Uterus (tissue), 4 donors: ENCODE results near the gene RANBP3. TPM values are rescaled to one million over a fixed set of nuclear protein-coding genes. Genes with fewer than 3 reads are reported as not detected.
"Not testable (repeated sequence)": the region's sequence is repeated elsewhere in the genome, so short reads cannot be mapped to it uniquely, and the experiment has no call there.

ENCODE experiments used
- DNase-seq, 2 donors: peaks; one replicate each; pipeline ENCODE4 v3.0.0-alpha.2; 2019 to 2020
- H3K27ac ChIP-seq, 2 donors: fragments of 200-600 bp; sonication (generic); 1 replicate in 1 of 2; 2 replicates in 1 of 2; pipeline ENCODE4 v1.5.1; 2016 to 2018
- H3K27me3 ChIP-seq, 2 donors: fragments of 200-600 bp; sonication (generic); one replicate each; pipeline ENCODE4 v1.5.1; 2018 to 2019; ENCODE audit warnings: control low read depth in 1 of 2
- H3K36me3 ChIP-seq, 2 donors: fragments of 200-600 bp; sonication (generic); one replicate each; pipeline ENCODE4 v1.5.1; 2019; ENCODE audit warnings: control low read depth in 1 of 2
- H3K4me1 ChIP-seq, 2 donors: fragments of 200-600 bp; sonication (generic); one replicate each; pipeline ENCODE4 v1.5.1; 2018 to 2019; ENCODE audit warnings: control low read depth in 1 of 2
- H3K4me3 ChIP-seq, 2 donors: fragments of 200-600 bp; sonication (generic); 1 replicate in 1 of 2; 2 replicates in 1 of 2; pipeline ENCODE4 v1.5.1; 2018 to 2019; ENCODE audit warnings: mild to moderate bottlenecking in 1 of 2
- H3K9me3 ChIP-seq, 2 donors: fragments of 200-600 bp; sonication (generic); one replicate each; pipeline ENCODE4 v1.5.1; 2019; ENCODE audit warnings: control low read depth in 1 of 2
- POLR2A ChIP-seq, 2 donors: fragments of 450-650 bp; IDR thresholded peaks; one replicate each; pipeline ENCODE4 v1.6.1; 2016; ENCODE audit warnings: antibody characterized with exemption in 2 of 2, mild to moderate bottlenecking in 1 of 2, moderate library complexity in 1 of 2
- intact Hi-C: fragments of 100-400 bp; cut with DNase I; formaldehyde crosslinking; loops from one replicate; pipeline ENCODE4 v1.15.1; 2023; ENCODE audit warnings: low total_unique reads
- total RNA-seq, 4 donors: library from RNA; depleted of rRNA in 3 of 4; stranded (reverse); fragments of >200 nt in 3 of 4; gene quantifications; one replicate each; pipeline versions ENCODE4 v1.1.0 to v1.2.4, GENCODE V29; 2014 to 2023
- TF ChIP-seq, protein P1 (sequence below), 4 experiments: fragments of 200-600 bp in 2 of 4; fragments of 450-650 bp in 2 of 4; sonication (generic) in 2 of 4; IDR thresholded peaks; one replicate each; pipeline ENCODE4 v1.5.1; 2016 to 2019; ENCODE audit warnings: antibody characterized with exemption in 4 of 4, mild to moderate bottlenecking in 2 of 4, moderate library complexity in 1 of 4
- donor health status: DM: yes; HTN: yes; CAD: no.

The RANBP3 gene
- total RNA-seq, 4 donors from 2014 or later, result 40.9 to 98.1 (median 48.5) TPM

DNA sequence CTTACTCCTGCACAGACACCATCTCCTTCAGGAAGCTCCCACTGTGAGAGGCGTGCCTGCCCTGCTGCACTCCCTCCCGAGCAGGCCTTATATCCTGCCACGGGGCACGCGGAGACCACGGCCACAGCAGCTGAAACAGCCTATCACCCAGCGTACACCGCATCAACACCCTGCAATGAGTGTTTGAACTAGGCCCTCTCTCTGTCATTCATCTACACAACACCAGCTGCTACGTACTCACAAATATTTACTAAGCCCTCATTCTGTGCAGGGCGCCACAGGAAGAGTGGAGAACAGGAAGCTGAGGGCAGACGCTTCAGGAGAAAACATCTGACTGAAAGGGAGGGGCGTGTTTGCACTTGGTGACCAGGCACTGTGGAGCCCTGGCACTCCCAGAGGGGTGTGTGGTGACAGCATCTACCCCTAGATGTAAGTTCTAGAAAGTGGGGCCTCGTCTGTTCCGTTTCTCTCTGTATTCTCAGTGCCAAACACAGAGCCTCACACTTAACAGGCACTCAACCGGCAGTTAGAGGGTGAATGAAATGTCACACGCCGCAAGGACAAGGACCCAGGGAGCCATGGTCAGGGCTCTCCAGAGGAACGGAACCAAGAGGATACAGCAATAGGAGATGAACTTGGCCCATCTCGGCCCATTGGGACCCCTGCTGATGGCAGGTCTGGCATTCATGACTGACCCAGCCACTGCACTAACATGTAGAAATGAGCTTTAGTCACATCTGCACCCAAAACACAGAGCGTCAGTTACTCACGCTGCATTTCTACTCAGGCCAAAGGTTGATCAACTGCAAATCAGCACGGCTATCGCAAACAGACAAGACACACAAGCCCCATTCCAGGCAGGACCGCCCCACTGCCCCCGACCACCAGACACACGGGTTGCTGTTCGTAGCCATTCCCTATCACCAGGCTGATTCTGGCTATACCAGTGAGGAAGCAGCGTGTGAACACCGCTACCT is 15.7 kb downstream of the RANBP3 start:
- no peak for DNase-seq
- Histone ChIP-seq H3K27ac (peak overlapping the region in 1 of 2 donors; percentile 31), H3K27me3 (no peaks in the 10 kb centered on the region), H3K4me1 (peaks cover 0 to 12% of the 10 kb centered on the region in 2 donors), H3K36me3 (no peaks in the 10 kb centered on the region), H3K9me3 (no peaks in the 10 kb centered on the region), H3K4me3 (no peak overlapping the region)
- TF ChIP-seq POLR2A (IDR thresholded peaks at IDR 0.05), result no peak
- TF ChIP-seq, protein P1, sequence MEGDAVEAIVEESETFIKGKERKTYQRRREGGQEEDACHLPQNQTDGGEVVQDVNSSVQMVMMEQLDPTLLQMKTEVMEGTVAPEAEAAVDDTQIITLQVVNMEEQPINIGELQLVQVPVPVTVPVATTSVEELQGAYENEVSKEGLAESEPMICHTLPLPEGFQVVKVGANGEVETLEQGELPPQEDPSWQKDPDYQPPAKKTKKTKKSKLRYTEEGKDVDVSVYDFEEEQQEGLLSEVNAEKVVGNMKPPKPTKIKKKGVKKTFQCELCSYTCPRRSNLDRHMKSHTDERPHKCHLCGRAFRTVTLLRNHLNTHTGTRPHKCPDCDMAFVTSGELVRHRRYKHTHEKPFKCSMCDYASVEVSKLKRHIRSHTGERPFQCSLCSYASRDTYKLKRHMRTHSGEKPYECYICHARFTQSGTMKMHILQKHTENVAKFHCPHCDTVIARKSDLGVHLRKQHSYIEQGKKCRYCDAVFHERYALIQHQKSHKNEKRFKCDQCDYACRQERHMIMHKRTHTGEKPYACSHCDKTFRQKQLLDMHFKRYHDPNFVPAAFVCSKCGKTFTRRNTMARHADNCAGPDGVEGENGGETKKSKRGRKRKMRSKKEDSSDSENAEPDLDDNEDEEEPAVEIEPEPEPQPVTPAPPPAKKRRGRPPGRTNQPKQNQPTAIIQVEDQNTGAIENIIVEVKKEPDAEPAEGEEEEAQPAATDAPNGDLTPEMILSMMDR (IDR thresholded peaks at IDR 0.05), result no peak
- intact Hi-C loops, result no loop called here

DNA sequence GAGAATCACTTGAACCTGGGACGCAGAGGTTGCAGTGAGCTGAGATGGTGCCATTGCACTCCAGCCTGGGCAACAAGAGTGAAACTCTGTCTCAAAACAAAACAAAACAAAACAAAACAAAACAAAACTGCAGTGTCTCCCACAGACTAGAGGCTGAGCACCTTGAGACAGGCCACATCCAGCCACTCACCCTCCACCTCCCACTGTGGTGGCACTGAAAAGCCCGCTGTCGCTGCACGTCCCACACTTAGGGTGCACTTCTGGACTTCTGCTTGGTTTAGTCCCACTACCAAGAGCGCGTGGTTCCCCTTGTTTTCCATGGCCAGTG is 16.3 kb downstream of the RANBP3 start:
- Histone ChIP-seq H3K27ac (peak overlapping the region in 1 of 2 donors; percentile 31), H3K4me1 (peaks cover 0 to 12% of the 10 kb centered on the region in 2 donors)
- intact Hi-C loops, result not testable (repeated sequence)

DNA sequence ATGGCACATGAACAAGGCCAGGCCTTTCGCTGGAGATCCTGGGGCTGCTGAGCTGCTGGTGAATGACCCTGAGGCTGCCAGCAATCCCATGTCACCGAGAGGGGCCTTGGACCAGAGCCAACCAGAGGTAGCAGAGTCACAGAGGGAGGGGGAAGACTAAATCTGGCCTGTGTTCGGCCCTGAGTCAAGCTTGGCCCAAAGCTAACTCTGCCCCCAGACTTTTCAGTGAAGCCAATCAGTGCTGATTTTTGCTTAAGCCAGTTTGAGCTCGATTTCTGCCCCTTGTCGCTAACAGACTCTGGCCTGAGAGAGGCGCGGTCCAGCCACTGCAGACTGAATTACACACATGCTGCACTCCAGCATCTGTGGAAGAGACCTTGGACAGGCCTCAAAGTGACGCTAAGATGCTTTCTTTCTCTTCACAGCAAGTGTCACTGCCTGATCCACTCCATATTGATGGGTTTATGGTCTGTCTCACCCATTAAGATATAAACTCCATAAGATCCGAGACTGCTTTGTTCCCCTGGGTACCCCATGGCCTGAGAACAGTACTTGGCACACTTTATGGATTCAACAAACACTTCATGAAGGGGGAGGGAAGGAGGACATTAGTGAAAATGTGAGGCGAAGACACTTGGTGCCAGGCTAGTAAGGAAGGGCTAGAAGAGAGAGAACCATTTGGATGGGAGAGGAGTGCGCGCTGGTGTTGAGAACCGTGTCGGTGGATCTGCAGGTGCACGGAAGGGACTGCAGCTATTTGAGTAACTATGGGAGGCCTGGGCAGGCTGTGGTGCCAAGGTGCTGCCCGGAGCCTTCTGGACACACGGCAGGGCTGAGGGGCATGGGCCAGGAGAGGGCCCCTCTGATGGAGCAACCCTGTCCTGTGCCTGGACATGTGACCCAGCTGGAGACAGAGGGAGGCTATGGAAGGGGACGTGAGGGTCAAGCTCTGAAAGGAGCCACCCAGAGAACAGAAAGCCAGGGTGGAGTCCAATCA is 17.6 kb downstream of the RANBP3 start:
- no peak for DNase-seq
- Histone ChIP-seq H3K9me3 (no peaks in the 10 kb centered on the region), H3K27ac (no peak overlapping the region), H3K27me3 (no peaks in the 10 kb centered on the region), H3K4me3 (no peak overlapping the region), H3K4me1 (peaks cover 4 to 12% of the 10 kb centered on the region in 2 donors), H3K36me3 (no peaks in the 10 kb centered on the region)
- TF ChIP-seq, protein P1 (IDR thresholded peaks at IDR 0.05), result no peak
- no peak for TF ChIP-seq POLR2A (IDR thresholded peaks at IDR 0.05)
- intact Hi-C loops, result no loop called here

More for the DNA sequence above, 16.3 kb downstream of the RANBP3 start:
- DNase-seq, H3K36me3 ChIP-seq, H3K9me3 ChIP-seq, H3K27me3 ChIP-seq, H3K4me3 ChIP-seq: not testable (repeated sequence)

DNA sequence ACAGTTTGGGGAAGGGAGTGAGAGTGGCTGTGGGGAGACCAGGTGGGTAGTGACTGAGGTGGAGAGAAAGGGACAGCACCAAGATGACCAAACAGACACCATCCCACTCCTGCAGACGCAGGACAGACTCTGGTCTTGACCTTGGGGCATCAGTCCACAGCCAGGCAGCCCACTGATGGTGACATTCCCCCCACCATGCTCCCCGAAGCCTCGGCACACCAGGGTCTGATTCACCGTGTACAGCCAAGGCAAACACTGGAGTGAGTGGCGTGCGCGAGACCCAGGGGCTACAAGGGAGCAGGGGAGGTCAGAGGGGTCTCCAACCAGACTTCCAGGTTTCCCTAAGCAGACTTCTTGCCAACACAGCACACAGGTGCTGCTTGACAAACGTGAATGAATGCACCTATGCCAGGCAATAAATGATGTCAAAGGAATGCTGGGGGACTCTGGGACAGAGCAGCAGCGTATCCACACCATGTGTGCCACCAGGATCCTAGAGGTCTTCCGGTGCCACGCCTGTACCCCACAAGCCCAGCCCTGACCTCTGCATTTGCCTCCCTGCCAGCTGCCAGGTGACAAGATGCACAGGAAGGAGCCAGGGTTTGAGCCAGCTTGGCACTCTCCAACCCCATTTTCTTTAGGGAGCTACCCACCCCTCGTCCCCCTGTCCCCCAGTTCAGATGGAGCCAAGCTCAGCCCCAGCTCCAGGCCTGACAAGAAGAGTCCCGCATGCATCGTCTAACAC is 18.5 kb downstream of the RANBP3 start:
- Histone ChIP-seq H3K4me3 (no peak overlapping the region), H3K27ac (no peak overlapping the region), H3K36me3 (no peaks in the 10 kb centered on the region), H3K27me3 (no peaks in the 10 kb centered on the region), H3K9me3 (no peaks in the 10 kb centered on the region), H3K4me1 (peaks cover 4 to 12% of the 10 kb centered on the region in 2 donors)
- intact Hi-C loops, result no loop called here
- DNase-seq, result no peak
- TF ChIP-seq, protein P1 (IDR thresholded peaks at IDR 0.05), result no peak
- no peak for TF ChIP-seq POLR2A (IDR thresholded peaks at IDR 0.05)

DNA sequence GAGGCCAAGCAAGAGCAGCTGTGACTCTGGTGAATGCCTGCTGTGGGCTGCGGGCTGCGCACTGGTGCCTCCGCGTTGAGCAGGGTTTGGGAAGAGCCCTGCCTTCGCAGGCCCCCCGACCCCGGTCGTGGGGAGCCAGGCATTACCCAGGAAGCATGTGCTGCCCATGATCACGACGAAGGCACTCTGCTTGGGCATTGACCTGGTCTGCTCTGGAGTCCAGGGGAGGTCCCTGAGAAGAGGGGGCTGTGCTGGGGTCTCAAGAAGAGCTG is 19.2 kb downstream of the RANBP3 start:
- intact Hi-C loops, result no loop called here
- H3K27ac ChIP-seq, result no peak overlapping the region

More for the DNA sequence above, 19.2 kb downstream of the RANBP3 start:
- no peak for DNase-seq
- Histone ChIP-seq H3K27me3 (no peaks in the 10 kb centered on the region), H3K4me1 (peaks cover 4 to 12% of the 10 kb centered on the region in 2 donors), H3K9me3 (no peaks in the 10 kb centered on the region), H3K36me3 (no peaks in the 10 kb centered on the region), H3K4me3 (no peak overlapping the region)
- TF ChIP-seq, protein P1 (IDR thresholded peaks at IDR 0.05), result no peak
- TF ChIP-seq POLR2A (IDR thresholded peaks at IDR 0.05), result no peak
